Measurements from ENCODE around the gene TARDBP.
"Not testable (repeated sequence)": the region's sequence is repeated elsewhere in the genome, so short reads cannot be mapped to it uniquely, and the experiment has no call there.

Gene TARDBP

GRCh38 chr1:10996100-10996499, 16.4 kb upstream of the TARDBP start:
- no peak for DNase-seq

GRCh38 chr1:11000526-11000925, 11.9 kb upstream of the TARDBP start:
- no peak for DNase-seq

GRCh38 chr1:11013160-11013531, 692 bp downstream of the TARDBP start:
- no peak for DNase-seq

- not testable (repeated sequence) for DNase-seq
These were observed 6.9 kb downstream of the TARDBP start for GRCh38 chr1:11019358-11019757.

- no peak for DNase-seq
These were observed 7.5 kb downstream of the TARDBP start for GRCh38 chr1:11019971-11020370.

- DNase-seq: no peak
These were observed 10.7 kb downstream of the TARDBP start for GRCh38 chr1:11023201-11023600.

GRCh38 chr1:11024154-11024873, 11.9 kb downstream of the TARDBP start:
- DNase-seq: no peak

- no peak for DNase-seq
These were observed 12.4 kb downstream of the TARDBP start for GRCh38 chr1:11024874-11025203.

- no peak for DNase-seq
These were observed 13.2 kb downstream of the TARDBP start for GRCh38 chr1:11025618-11026017.

- no peak for DNase-seq
These were observed 13.6 kb downstream of the TARDBP start for GRCh38 chr1:11026052-11026451.

- no peak for DNase-seq
These were observed 14.4 kb downstream of the TARDBP start for GRCh38 chr1:11026903-11027302.

GRCh38 chr1:11027316-11027715, 14.9 kb downstream of the TARDBP start:
- DNase-seq: no peak

- no peak for DNase-seq
These were observed 15.6 kb downstream of the TARDBP start for GRCh38 chr1:11028018-11028417.

GRCh38 chr1:11030865-11031264, 18.4 kb downstream of the TARDBP start:
- DNase-seq: no peak

GRCh38 chr1:11031624-11032262, 19.3 kb downstream of the TARDBP start:
- no peak for DNase-seq

- DNase-seq: not testable (repeated sequence)
These were observed 24.7 kb downstream of the TARDBP start for GRCh38 chr1:11037019-11037739.

- peak; percentile 88 to 91 for DNase-seq
These were observed 25.3 kb downstream of the TARDBP start for GRCh38 chr1:11037740-11038182.

GRCh38 chr1:11039351-11040104, 27.1 kb downstream of the TARDBP start:
- no peak for DNase-seq

GRCh38 chr1:11040105-11040429, 27.6 kb downstream of the TARDBP start:
- not testable (repeated sequence) for DNase-seq

- DNase-seq: no peak
These were observed 28.6 kb downstream of the TARDBP start for GRCh38 chr1:11041048-11041447.

GRCh38 chr1:11042065-11042464, 29.6 kb downstream of the TARDBP start:
- DNase-seq: no peak

GRCh38 chr1:11042995-11043874, 30.8 kb downstream of the TARDBP start:
- no peak for DNase-seq

Data from stimulated activated CD4-positive, alpha-beta T cell treated with anti-CD3 and anti-CD28 coated beads, Interleukin-2, amount 100 ng/mL, for 48 hours (primary cell).